ENCODE results near the gene TAC1.
"Not testable (repeated sequence)": the region's sequence is repeated elsewhere in the genome, so short reads cannot be mapped to it uniquely, and the experiment has no call there.

Gene TAC1, protein sequence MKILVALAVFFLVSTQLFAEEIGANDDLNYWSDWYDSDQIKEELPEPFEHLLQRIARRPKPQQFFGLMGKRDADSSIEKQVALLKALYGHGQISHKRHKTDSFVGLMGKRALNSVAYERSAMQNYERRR

DNA sequence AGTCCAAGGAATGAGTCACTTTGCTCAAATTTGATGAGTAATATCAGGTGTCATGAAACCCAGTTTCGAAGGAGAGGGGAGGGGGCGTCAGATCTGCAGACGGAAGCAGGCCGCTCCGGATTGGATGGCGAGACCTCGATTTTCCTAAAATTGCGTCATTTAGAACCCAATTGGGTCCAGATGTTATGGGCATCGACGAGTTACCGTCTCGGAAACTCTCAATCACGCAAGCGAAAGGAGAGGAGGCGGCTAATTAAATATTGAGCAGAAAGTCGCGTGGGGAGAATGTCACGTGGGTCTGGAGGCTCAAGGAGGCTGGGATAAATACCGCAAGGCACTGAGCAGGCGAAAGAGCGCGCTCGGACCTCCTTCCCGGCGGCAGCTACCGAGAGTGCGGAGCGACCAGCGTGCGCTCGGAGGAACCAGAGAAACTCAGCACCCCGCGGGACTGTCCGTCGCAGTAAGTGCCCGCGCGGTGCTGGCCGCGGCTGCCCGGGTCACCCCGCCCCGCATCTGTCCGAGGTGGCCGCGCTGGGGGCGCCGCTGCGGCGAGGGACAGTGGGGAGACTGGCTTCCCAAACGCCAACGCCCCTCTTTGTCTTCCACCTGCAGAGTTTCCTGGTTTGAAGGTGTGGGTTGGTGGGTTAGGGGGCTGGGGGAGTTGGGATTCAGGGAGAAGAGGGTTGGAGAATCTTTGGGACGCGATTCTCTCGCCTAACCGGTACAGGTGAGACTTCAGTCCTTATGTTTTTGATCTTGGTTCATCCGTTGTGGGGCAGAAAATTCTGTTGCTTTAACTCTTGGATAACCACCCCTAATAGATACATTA is at the start of gene TAC1:
Gene TAC1 (plus strand): TSS at position 351 of the 829 bp plus-strand sequence. CDS start 527 bp downstream, outside the sequence.
- no peak for DNase-seq

DNA sequence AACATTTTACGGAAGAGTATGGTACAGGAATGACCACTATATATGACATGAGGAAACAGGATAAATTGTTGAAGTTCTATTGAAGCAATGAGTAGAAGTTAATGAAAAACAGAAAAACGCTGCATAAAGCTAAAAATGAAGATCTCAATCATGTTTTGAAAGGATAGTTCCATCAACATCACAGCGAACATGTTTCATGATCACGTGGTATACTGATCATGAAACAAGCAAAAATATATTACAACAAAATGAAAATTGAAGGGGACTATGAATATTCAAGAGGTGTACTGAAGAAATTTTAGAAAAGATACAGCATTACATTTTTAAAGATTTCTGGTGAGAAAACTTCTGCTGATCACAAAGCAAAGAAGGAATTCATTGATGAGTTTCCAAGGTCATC is 45.9 kb upstream of the TAC1 start:
- no peak for DNase-seq

DNA sequence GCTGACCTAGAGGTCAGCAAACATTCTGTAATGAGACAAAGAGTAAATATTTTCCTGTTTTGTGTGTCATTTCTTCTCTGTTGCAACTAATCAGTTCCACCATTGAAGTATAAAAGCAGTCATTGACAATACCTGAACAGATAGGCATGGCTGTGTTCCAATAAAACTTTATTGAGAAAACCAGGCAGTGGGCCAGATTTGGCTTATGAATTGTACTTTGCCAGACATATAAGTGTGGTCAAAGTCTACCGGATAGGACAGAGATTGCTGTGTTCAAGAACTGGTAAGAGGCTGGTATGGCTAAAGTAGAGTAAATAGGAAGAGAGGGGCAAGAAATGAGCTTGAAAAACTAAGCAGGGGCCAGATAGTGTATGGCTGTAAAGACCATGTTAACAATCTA is 38.3 kb upstream of the TAC1 start:
- DNase-seq: no peak

DNA sequence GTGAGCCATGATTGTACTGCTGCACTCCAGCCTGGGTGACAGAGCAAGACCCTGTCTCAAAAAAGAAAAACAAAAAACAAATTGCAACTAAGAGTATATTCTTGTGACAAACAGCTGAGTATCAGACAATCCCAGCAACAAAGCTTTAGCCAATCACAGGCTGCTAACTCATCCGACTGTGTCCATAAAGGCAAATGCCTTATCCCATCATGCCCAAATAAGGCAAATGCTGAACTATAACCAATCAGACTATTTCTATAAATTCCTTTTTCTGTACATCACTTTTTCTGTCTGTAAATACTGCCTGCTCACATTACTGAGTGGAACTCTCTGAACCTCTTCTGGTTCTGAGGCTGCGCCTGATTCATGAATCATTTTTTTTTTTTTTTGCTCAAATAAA is 37.5 kb upstream of the TAC1 start:
- no peak for DNase-seq

DNA sequence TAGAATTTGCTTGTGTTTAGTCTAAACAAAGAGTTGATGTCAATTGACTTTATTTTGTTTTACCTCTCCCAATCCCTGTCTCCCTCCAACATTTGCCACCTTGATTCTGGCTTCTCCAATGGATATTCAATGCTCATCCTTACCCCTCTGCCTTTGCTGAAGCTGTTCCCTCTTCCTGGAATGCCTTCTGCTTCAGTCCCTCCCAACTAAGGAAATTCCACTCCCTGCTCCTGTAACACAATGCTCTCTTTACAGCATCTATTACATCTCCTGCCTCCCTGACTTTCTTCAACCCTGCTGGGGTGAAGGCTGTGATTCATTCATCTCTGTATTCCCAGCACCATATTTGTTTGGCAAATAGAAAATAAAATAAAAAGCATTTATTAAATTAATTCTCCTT is 34.5 kb upstream of the TAC1 start:
- DNase-seq: no peak

DNA sequence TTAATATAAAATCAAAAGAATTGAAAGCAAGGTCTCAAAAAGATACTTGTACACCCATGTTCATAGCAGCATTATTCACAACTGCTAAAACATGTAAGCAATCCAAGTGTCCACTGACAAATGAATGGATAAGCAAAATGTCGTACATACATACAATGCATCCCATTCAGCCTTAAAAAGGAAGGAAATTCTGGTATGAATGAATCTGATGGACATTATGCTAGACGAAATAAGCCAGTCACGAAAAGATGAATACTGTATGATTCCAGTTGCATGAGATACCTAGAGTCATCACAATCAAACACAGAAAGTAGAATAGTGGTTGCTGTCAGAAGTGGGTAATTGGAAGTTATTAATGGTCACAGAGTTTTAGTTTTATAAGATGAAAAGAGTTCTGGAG is 9.5 kb upstream of the TAC1 start:
- DNase-seq: no peak

DNA sequence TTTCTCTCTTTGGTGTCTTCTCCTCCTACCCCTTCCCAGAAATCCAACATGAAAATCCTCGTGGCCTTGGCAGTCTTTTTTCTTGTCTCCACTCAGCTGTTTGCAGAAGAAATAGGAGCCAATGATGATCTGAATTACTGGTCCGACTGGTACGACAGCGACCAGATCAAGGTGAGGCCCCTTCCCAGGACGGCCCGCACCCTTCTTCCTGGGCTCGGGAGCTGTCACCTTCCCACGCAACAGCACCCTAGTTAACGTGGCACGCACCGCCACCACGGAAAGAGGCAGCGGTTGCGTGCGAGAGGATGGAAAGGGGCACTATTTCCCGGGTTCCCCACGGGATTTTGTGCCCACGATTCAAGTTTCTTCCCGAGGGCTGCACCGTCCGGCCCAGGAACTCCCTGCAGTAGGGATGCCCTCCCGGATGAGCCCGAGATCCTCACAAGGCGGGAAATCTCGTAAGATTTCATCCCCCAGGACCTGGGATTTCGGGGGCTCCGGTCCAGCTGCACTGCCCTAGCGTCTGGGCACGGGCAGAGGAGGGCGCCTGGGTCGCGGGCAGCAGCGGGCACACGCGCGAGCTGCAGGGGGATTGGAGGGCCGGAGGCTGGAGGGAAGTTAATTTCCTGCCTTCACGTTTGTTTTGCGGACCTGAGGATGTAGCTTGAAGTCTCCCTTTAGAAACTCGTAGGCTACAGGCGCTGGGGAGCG is 834 bp downstream of the TAC1 start:
- no peak for DNase-seq

DNA sequence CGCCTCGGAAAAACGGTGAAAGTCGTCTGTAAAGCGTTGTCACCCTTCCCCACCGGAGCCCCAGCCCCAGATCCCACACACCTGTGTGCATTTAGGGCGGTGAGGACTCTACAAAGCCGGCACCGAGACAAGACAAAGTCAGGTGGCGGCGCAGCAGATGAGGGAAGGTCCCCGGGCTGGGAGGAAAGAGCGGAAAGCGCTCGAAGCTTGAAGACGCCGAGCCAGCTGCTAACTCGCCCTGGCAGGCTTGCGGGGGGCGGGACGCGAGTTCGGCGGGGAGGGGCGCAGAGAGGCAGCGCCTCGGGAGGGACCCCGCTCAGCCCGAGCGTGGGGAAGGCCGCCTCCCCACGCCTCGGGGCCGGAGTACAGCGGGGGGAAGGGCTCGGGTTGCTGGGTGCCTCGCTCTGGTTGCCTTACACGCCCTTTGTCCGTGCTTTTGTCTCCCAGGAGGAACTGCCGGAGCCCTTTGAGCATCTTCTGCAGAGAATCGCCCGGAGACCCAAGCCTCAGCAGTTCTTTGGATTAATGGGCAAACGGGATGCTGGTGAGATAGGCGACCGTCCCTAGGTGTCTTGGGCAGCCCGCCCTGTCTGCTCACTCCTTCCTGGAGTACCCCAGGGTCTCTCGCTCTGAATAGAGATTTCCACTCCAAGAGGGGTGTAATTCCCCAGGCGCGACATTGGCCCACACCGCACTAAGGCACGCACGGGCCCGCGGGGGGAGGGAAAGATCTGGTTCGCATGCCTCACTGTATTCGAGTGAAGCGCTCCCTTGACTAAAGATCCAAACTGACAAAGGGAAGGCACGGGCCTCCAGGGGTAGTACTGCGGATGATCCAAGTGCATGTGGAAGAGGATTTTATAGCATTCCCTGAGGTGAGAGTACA is 1.6 kb downstream of the TAC1 start:
- no peak for DNase-seq

DNA sequence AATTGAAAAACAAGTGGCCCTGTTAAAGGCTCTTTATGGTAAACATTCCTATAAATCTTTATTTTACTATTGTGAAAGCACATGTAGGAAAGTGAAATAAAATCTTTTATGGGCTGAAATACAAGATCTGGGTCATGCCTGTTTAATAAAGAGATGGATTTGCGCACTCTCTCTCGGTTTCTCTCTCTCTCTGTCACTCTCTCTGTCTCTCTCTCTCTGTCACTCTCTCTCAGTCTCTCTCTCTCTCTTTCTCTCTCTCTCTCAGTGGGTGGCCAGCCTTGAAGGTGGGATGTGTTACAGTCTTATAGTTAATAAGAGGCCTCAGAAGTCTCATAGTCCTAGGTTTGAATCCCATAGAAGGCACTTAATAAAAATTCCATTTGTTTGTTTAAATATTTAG is 2.4 kb downstream of the TAC1 start:
- DNase-seq: no peak

DNA sequence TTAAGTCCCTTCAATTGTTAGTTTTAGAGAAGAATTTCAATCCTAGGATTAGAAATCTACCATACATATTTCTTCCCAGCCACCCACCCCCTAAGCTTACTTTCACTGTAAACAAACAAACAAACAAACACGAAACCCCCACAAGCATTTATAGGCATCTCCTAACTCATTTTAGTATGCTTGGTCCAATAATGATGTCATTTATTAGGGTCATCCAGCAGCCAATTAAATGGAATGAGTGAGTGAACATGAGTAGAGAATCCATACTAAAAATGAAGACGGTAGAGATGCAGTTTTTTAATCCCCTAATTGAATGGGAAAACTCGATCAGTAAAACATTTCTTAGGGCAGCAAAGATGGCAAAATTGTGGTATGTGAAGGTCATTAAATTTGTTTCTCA is 3.2 kb downstream of the TAC1 start:
- DNase-seq: no peak

DNA sequence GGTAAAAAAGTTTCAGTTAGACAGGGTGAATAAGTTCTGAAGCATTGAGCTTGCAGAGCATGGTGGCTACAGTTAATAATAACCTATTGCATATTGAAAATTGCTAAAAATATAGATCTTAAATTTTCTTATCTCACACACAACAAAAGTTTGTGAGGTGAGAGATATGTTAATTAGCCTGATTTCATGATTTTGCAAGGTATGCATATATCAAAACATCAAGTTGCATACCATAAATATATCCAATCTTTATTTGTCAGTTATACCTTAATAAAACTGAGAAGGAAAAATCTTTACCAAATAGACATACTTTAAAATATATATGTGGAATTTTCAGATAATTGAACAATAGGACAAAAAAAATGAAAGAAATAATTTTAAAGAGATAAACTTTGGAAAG is 16.6 kb downstream of the TAC1 start:
- DNase-seq: no peak

DNA sequence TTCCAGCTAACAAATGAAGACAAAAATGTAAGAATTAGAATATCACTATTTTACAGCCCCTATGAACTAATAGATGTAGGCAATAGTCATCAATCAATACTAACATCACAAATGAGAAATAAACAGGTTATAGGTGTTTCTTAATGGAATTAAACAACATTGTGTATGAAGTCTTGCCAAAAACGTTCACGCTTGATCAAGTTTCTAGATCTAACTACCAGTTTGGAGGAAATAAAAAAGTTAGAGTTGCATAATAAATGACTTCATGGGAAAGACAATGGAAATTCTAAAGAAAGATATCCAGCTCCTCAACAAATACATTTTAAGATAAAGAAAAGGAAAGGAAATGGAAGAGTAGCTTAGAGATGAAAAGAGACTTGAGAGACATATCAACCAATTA is 19.7 kb downstream of the TAC1 start:
- no peak for DNase-seq

DNA sequence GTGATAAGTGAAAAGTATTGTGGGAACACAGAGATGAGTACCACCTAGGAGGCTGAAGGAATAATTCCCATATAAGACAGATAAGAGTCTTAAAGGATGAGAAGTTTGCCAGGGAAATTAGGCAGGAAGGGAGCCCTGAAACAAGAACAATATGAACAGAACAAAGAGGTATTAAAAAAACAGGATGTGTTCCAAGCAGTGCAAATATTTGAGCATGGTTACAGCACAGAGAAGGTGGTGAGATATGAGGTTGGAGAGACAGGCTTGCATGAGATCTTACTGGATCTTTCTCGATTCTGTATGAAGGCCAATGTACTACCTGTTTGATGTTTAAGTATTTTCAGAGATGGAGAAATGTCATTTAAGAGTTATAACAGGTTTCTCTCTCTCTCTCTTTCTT is 20.3 kb downstream of the TAC1 start:
- no peak for DNase-seq

DNA sequence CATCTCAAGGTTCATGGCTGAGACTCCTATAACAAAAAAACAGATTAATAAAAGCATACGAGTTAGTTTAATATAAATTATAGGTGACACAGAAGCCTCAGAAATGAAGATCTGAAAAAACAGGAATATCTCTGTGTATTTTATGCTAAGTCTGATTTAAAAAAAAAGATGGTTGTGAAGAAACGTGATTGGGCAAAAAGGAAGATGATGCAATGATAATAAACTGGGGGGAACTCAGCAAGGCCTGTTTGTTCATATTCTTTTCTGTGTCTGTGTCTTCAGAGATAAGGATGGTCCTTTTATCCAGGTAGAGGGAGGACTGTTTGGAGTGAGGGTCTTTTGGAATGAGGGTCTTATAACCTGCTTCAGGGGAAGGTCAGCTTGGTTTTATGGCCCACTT is 25.9 kb downstream of the TAC1 start:
- no peak for DNase-seq

DNA sequence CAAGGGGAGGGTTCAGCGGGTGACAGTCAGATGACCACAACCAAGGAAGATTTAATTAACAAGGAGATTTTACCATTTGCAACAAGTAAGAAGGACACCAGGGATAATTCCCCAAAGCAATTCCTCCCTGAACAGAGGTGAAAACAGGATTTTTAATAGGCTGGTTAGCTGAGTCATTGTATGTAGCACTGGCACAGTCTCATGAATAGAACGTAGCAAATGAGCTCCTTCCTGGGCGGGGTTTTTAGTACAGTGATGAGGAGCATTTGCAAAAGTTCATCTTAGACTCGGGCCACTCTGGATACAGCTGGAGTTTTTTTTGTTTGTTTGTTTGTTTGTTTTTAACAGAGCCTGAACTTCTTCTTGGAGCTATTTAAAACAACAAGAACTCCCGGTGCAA is 39.0 kb downstream of the TAC1 start:
- no peak for DNase-seq

DNA sequence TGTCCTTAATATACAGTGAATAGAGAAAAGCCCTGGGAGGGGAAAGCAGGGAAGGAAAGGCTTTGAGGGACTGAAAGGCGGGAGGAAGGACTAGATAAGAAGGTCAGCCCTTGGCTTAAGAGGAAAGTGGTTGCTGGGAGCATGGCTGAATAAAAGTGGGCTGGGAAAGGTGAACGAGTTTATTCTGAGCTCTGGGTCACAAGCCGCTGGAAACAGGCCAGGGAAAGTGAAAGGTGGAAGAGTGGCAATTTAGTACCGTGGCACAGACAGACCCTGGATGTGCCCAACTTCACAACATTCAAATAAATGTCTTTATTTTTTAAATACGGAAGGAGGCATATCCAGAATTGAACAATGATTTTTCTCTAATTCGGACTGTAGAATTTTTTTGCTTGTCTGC is 39.7 kb downstream of the TAC1 start:
- DNase-seq: no peak

DNA sequence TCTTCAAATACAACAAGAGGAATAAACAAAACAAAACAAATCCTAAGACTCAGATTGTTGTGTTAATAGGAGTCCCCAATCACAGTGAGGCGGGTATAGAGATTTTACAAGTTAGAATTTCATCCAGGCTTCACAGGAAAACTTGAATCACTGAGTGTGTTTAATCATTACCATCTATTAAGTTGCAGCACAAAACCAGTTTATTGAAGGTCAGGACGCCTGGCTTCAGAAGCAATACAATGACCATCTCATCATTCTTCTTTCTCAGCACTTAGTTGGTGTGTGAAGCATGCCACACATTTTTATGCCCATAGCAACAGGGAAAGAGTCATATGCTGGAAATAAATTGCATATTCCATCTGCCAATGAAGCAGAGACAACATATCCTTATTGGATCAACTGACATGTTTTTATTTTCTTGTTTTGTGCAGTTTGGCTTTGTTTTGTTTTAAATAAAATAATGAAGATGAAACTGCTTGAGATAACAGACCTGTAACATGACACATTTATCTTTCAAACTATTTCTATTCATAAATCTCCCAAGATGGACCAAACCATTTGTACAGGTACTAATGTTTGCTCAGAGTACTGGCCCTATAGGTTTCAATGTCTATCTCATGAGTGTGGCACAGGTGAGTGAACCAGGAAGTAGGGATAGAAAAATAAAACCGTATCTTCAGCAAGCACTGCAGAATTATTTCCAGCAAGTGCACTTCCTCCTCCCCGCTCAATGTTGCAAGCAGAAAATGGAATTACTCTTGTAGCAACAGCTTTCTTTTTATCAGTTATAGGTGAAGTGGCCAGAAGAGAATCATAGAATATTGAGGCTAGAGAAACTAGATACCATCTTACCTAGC is 40.4 kb downstream of the TAC1 start:
- no peak for DNase-seq

DNA sequence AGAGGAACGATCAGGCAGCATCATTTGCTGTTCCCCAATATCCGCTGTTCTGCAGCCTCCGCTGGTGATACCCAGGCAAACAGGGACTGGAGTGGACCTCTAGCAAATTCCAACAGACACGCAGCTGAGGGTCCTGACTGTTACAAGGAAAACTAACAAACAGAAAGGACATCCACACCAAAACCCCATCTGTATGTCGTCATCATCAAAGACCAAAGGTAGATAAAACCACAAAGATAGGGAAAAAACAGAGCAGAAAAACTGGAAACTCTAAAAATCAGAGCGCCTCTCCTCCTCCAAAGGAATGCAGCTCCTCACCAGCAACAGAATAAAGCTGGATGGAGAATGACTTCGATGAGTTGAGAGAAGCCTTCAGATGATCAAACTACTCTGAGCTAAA is 54.5 kb downstream of the TAC1 start:
- not testable (repeated sequence) for DNase-seq

Data from stimulated activated CD4-positive, alpha-beta T cell treated with anti-CD3 and anti-CD28 coated beads, Interleukin-4, amount 100 ng/mL, for 4 hours (primary cell).